Activated T-cell treated with anti-CD3 and anti-CD28 coated beads, Interleukin-2, amount 50 U/mL, for 72 hours (primary cell): Measurements from ENCODE around the gene FOXL1. TPM values are rescaled to one million over a fixed set of nuclear protein-coding genes. Genes with fewer than 3 reads are reported as not detected.
A peak's percentile ranks its signal among the peaks of the same experiment; 100 is the strongest.

Experiments used
- ATAC-seq, 2 donors: fragments of 150-1000 bp; cut with Tn5 transposase; replicated peaks in 1 of 2; 2 replicates each; pipeline ENCODE4 v1.10.0; 2021; ENCODE audit warnings: moderate library complexity in 2 of 2, mild to moderate bottlenecking in 1 of 2
- DNase-seq, 2 donors: peaks; one replicate each; pipeline ENCODE4 v3.0.0; 2021 to 2022; ENCODE audit warnings: mixed read lengths in 1 of 2
- H3K27ac Mint-ChIP-seq: one replicate; pipeline ENCODE4 v1.8.0; 2022; ENCODE audit warnings: mild to moderate bottlenecking, moderate library complexity, mixed read lengths
- H3K27me3 Mint-ChIP-seq: one replicate; pipeline ENCODE4 v1.8.0; 2022; ENCODE audit warnings: low read depth, mixed read lengths
- H3K36me3 Mint-ChIP-seq, 2 donors: one replicate each; pipeline ENCODE4 v1.8.0; 2022; ENCODE audit warnings: mixed read lengths in 2 of 2, mild to moderate bottlenecking in 1 of 2; ENCODE audit not compliant: insufficient read depth in 2 of 2
- H3K4me1 Mint-ChIP-seq: one replicate; pipeline ENCODE4 v1.8.0; 2022; ENCODE audit warnings: low read depth, mixed read lengths
- H3K4me3 Mint-ChIP-seq, 2 donors: one replicate each; pipeline ENCODE4 v1.8.0; 2022; ENCODE audit warnings: mild to moderate bottlenecking in 2 of 2, mixed read lengths in 2 of 2, moderate library complexity in 2 of 2
- H3K9me3 Mint-ChIP-seq, 2 donors: one replicate each; pipeline ENCODE4 v1.8.0; 2022; ENCODE audit warnings: mixed read lengths in 2 of 2
- total RNA-seq, 2 donors: library from RNA; stranded (reverse); gene quantifications; one replicate each; pipeline ENCODE4 v1.2.3, GENCODE V29; 2022

Gene FOXL1
- total RNA-seq, 2 donors from 2014 or later = 0.07 TPM; not detected in 1

DNA sequence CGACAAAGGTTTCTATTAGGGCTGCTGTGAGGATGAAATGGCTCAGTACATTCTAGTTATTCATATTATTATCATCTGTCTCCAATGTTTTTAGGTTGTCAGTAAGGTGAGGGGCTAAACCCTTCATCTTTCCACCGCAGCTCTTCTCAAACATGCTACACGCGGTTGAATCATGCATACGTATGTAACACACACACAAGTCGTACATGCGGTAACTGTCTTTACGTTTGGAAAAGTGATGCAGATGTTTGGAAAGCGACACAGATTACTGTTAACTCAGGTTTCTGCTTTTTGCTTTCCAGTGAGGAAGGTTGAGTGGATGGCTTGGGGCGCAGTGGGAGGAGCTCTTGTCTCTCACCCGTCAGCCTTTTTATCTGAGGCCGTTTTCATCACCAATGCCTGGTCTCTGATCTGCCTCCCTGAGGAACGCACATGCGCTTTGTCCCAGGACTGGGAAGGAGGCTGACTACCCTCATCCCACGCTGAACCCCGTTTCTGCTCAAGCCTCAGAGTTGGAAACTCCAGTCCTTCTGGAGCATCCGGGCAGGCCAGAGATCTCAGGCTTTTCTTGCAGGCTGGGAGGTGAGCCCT, 3.2 kb upstream of the FOXL1 start:
- Mint-ChIP-seq H3K27me3 (peaks cover 79% of the 10 kb centered on the region), H3K27ac (no peak overlapping the region), H3K4me3 (no peak overlapping the region), H3K9me3 (no peaks in the 10 kb centered on the region), H3K36me3 (no peaks in the 10 kb centered on the region), H3K4me1 (peaks cover 13% of the 10 kb centered on the region)
- ATAC-seq = no peak
- DNase-seq = no peak

- Mint-ChIP-seq H3K36me3 (no peaks in the 10 kb centered on the region), H3K4me3 (peak overlapping the region; percentile 77 to 82), H3K9me3 (no peaks in the 10 kb centered on the region), H3K4me1 (peaks cover 13% of the 10 kb centered on the region), H3K27ac (no peak overlapping the region), H3K27me3 (peaks cover 79% of the 10 kb centered on the region)
- ATAC-seq (peak; percentile 69 to 77), DNase-seq (peak; percentile 55 to 56)
Measured at GRCh38 chr16:86575754-86576557, 2.4 kb upstream of the FOXL1 start.

- H3K27ac Mint-ChIP-seq = no peak overlapping the region
- ATAC-seq (no peak), DNase-seq (no peak)
- H3K9me3 Mint-ChIP-seq = no peaks in the 10 kb centered on the region
- peaks cover 13% of the 10 kb centered on the region for H3K4me1 Mint-ChIP-seq
- peak overlapping the region; percentile 77 to 82 for H3K4me3 Mint-ChIP-seq
- no peaks in the 10 kb centered on the region for H3K36me3 Mint-ChIP-seq
- peaks cover 83% of the 10 kb centered on the region for H3K27me3 Mint-ChIP-seq
Measured at GRCh38 chr16:86576591-86577313, 1.6 kb upstream of the FOXL1 start.

- no peaks in the 10 kb centered on the region for H3K9me3 Mint-ChIP-seq
Measured at GRCh38 chr16:86577314-86577971, 906 bp upstream of the FOXL1 start.

GRCh38 chr16:86578611-86579267, 390 bp downstream of the FOXL1 start:
- Mint-ChIP-seq H3K27me3 (peaks cover 73% of the 10 kb centered on the region), H3K4me1 (peaks cover 13% of the 10 kb centered on the region), H3K4me3 (peak overlapping the region; percentile 54 to 70), H3K36me3 (no peaks in the 10 kb centered on the region), H3K27ac (no peak overlapping the region), H3K9me3 (no peaks in the 10 kb centered on the region)
- ATAC-seq (peak; percentile 45 to 52), DNase-seq (peak in 1 of 2 donors; percentile 9)

More at GRCh38 chr16:86577314-86577971, 906 bp upstream of the FOXL1 start:
- no peaks in the 10 kb centered on the region for H3K36me3 Mint-ChIP-seq
- H3K4me3 Mint-ChIP-seq = peak overlapping the region in 1 of 2 donors; percentile 82
- DNase-seq (no peak), ATAC-seq (no peak)
- H3K27me3 Mint-ChIP-seq = peaks cover 86% of the 10 kb centered on the region
- H3K27ac Mint-ChIP-seq = no peak overlapping the region
- peaks cover 13% of the 10 kb centered on the region for H3K4me1 Mint-ChIP-seq

DNA sequence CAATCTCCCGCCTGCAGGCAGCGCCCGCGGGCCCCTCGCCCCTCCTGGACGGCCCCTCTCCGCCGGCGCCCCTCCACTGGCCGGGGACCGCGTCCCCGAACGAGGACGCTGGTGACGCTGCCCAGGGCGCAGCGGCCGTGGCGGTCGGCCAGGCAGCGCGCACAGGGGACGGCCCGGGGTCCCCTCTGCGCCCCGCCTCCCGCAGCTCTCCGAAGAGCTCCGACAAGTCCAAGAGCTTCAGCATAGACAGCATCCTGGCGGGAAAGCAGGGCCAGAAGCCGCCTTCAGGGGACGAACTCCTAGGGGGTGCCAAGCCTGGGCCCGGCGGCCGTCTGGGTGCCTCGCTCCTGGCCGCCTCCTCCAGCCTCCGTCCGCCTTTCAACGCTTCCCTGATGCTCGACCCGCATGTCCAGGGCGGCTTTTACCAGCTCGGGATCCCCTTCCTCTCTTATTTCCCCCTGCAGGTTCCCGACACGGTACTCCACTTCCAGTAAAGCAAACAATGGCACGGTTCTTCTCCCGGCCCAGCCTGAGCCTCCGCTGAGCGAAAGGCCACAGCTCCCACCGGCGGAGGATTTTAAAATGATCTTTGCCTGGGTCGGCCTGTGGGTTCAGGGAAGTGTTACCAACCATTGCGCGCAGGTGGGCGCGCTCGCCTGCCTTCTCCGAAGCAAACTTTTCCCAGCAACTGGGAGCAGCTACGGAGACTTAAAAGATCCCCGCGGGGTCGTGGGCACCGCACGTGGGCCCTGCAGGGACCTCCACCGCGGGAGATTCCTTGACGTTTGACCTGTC, 1.1 kb downstream of the FOXL1 start:
- no peaks in the 10 kb centered on the region for H3K9me3 Mint-ChIP-seq
- peaks cover 66% of the 10 kb centered on the region for H3K27me3 Mint-ChIP-seq
- no peaks in the 10 kb centered on the region for H3K36me3 Mint-ChIP-seq
- no peak overlapping the region for H3K27ac Mint-ChIP-seq
- peaks cover 13% of the 10 kb centered on the region for H3K4me1 Mint-ChIP-seq
- DNase-seq (no peak), ATAC-seq (no peak)
- H3K4me3 Mint-ChIP-seq = peak overlapping the region in 1 of 2 donors; percentile 46

DNA sequence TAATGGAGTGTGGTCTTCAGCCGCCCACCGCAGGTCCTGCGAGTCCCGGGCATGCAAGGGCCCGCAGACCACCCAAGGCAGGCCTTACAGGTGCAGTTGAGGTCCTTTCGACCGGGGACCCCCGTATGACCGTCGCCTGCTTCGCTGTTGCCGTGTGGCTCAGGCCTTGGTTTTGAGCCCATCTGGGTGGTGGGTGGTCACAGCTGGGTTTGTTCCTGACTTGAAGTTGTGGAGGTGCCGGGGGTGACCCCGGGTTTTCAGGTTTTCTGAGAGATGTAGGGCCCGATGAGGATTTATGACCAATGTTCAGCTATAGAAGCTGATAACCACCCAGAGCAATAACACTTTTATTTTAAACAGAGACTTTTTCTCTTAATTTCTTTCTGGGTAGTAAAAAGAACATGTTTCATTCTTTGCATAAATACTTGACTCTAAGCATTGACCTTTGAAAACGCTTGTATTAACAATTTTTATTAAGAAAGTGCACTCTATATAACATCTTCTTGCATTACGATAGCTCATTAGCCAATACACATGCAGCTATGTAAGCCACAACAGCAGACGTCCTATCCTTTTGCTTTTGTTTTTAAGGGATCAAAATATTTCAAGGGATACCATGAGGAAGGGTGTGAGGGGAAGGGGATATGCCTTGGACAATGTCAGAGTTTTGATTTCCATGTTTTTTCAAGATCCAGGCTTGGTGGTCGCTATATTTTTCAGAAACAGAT, 1.9 kb downstream of the FOXL1 start:
- no peaks in the 10 kb centered on the region for H3K9me3 Mint-ChIP-seq
- ATAC-seq = no peak
- peak overlapping the region in 1 of 2 donors; percentile 46 for H3K4me3 Mint-ChIP-seq

DNA sequence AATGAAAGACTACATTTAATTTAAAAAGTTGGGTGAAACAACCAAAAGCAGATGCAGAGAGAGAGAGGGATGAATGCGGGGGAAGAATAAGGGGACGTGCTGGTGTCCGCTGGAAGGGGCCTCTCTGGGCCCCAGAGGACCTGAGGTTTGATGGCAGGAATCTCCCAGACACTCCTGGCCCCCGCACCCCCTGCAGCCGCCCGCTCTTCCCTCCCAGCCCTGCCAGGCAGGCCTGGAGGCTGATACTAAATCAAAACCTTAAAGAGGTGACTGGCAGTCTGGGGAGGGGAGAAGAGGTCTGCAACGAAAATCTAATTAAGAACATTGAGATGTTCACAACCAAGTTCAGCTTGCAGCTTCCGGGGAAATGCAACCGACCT, 2.4 kb downstream of the FOXL1 start:
- Mint-ChIP-seq H3K36me3 (no peaks in the 10 kb centered on the region), H3K27me3 (peaks cover 60% of the 10 kb centered on the region), H3K9me3 (no peaks in the 10 kb centered on the region), H3K27ac (no peak overlapping the region), H3K4me3 (no peak overlapping the region), H3K4me1 (peaks cover 13% of the 10 kb centered on the region)
- DNase-seq (no peak), ATAC-seq (no peak)

More for the DNA sequence above, 1.9 kb downstream of the FOXL1 start:
- H3K27me3 Mint-ChIP-seq = peaks cover 59% of the 10 kb centered on the region
- no peak overlapping the region for H3K27ac Mint-ChIP-seq
- no peaks in the 10 kb centered on the region for H3K36me3 Mint-ChIP-seq
- H3K4me1 Mint-ChIP-seq = peaks cover 13% of the 10 kb centered on the region
- DNase-seq = no peak

DNA sequence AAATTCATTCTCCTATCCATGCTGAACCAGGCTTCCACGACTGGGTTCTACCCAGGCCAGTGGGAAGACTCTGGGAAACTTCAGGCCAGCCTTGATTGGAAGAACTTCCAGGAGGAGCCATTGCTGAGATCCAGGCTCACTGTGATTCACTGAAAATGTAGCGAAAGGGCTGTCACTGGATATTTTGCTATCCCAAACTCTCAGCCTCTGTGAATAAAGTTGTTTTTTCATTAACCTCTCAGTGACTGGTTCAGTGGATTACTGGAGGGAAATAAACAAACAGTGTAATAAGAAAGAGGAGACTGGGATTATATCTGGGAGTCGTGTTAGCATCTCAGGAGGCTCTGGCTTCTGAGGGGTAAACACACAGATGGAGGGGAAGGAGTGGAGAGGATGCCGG, 3.1 kb downstream of the FOXL1 start:
- Mint-ChIP-seq H3K27me3 (peaks cover 54% of the 10 kb centered on the region), H3K4me3 (no peak overlapping the region), H3K36me3 (no peaks in the 10 kb centered on the region)

GRCh38 chr16:86584071-86584685, 5.8 kb downstream of the FOXL1 start:
- H3K27ac Mint-ChIP-seq = no peak overlapping the region
- H3K27me3 Mint-ChIP-seq = peaks cover 33% of the 10 kb centered on the region
- DNase-seq (no peak), ATAC-seq (no peak)
- no peak overlapping the region for H3K4me3 Mint-ChIP-seq
- no peaks in the 10 kb centered on the region for H3K4me1 Mint-ChIP-seq
- H3K36me3 Mint-ChIP-seq = no peaks in the 10 kb centered on the region
- no peaks in the 10 kb centered on the region for H3K9me3 Mint-ChIP-seq

More for the DNA sequence above, 3.1 kb downstream of the FOXL1 start:
- H3K4me1 Mint-ChIP-seq = peaks cover 8% of the 10 kb centered on the region
- no peaks in the 10 kb centered on the region for H3K9me3 Mint-ChIP-seq
- no peak overlapping the region for H3K27ac Mint-ChIP-seq
- ATAC-seq = no peak
- DNase-seq = no peak
